Neutrophil (primary cell): ENCODE results near the gene CBFA2T3.

ENCODE experiments used
- H3K27ac ChIP-seq: fragments of 200-600 bp; sonication (generic); 2 replicates; pipeline ENCODE4 v1.5.1; 2016; ENCODE audit warnings: mild to moderate bottlenecking, moderate library complexity
- H3K27me3 ChIP-seq: fragments of 200-600 bp; sonication (generic); 2 replicates; pipeline ENCODE4 v1.6.0; 2016; ENCODE audit warnings: mild to moderate bottlenecking
- H3K36me3 ChIP-seq: fragments of 200-600 bp; sonication (generic); 2 replicates; pipeline ENCODE4 v1.5.1; 2017
- H3K4me1 ChIP-seq, 2 experiments: fragments of 200-600 bp in 1 of 2; sonication (generic) in 1 of 2; 1 replicate in 1 of 2; 2 replicates in 1 of 2; pipeline versions ENCODE4 v1.5.1 to v1.6.1; 2013 to 2016; ENCODE audit warnings: low read depth in 1 of 2, low read length in 1 of 2, mild to moderate bottlenecking in 1 of 2, moderate library complexity in 1 of 2; ENCODE audit not compliant: control insufficient read depth in 1 of 2, insufficient read depth in 1 of 2
- H3K4me3 ChIP-seq, 2 experiments: fragments of 200-600 bp in 1 of 2; sonication (generic) in 1 of 2; 1 replicate in 1 of 2; 2 replicates in 1 of 2; pipeline ENCODE4 v1.5.1; 2013 to 2016; ENCODE audit warnings: low read depth in 1 of 2, low read length in 1 of 2, mild to moderate bottlenecking in 1 of 2, moderate library complexity in 1 of 2
- H3K9me3 ChIP-seq: fragments of 200-600 bp; sonication (generic); 2 replicates; pipeline ENCODE4 v1.5.1; 2016
- CTCF ChIP-seq: fragments of 200-600 bp; sonication (generic); IDR thresholded peaks from 2 replicates; pipeline ENCODE4 v1.5.1; 2016; ENCODE audit warnings: antibody characterized with exemption

The CBFA2T3 gene

GRCh38 chr16:88936008-88936555 lies 40.9 kb downstream of the CBFA2T3 start:
- Histone ChIP-seq H3K27ac (peak overlapping the region; percentile 97), H3K27me3 (no peaks in the 10 kb centered on the region), H3K4me3 (peak overlapping the region; percentile 63 to 86), H3K36me3 (no peaks in the 10 kb centered on the region), H3K4me1 (peaks cover 53% of the 10 kb centered on the region in 2 experiments), H3K9me3 (no peaks in the 10 kb centered on the region)
- no peak for TF ChIP-seq CTCF

GRCh38 chr16:88934066-88934667 lies 42.8 kb downstream of the CBFA2T3 start:
- no peak for TF ChIP-seq CTCF

GRCh38 chr16:88932929-88933328 lies 44.1 kb downstream of the CBFA2T3 start:
- Histone ChIP-seq H3K4me1 (peaks cover 28 to 36% of the 10 kb centered on the region in 2 experiments), H3K27me3 (no peaks in the 10 kb centered on the region), H3K36me3 (no peaks in the 10 kb centered on the region), H3K9me3 (no peaks in the 10 kb centered on the region), H3K4me3 (no peak overlapping the region), H3K27ac (no peak overlapping the region)
- TF ChIP-seq CTCF, result no peak

More at GRCh38 chr16:88934066-88934667, 42.8 kb downstream of the CBFA2T3 start:
- Histone ChIP-seq H3K36me3 (no peaks in the 10 kb centered on the region), H3K4me3 (no peak overlapping the region), H3K4me1 (peaks cover 40 to 48% of the 10 kb centered on the region in 2 experiments), H3K27ac (no peak overlapping the region), H3K27me3 (no peaks in the 10 kb centered on the region), H3K9me3 (no peaks in the 10 kb centered on the region)

GRCh38 chr16:88931936-88932335 lies 45.1 kb downstream of the CBFA2T3 start:
- H3K9me3 ChIP-seq, result no peaks in the 10 kb centered on the region
- H3K36me3 ChIP-seq, result no peaks in the 10 kb centered on the region
- peaks cover 18 to 26% of the 10 kb centered on the region in 2 experiments for H3K4me1 ChIP-seq
- no peak overlapping the region for H3K27ac ChIP-seq
- no peaks in the 10 kb centered on the region for H3K27me3 ChIP-seq
- no peak for TF ChIP-seq CTCF
- H3K4me3 ChIP-seq, result no peak overlapping the region

GRCh38 chr16:88931373-88931900 lies 45.6 kb downstream of the CBFA2T3 start:
- Histone ChIP-seq H3K27ac (no peak overlapping the region), H3K27me3 (no peaks in the 10 kb centered on the region), H3K4me3 (no peak overlapping the region), H3K9me3 (no peaks in the 10 kb centered on the region), H3K4me1 (peaks cover 13 to 21% of the 10 kb centered on the region in 2 experiments), H3K36me3 (peaks cover 3% of the 10 kb centered on the region)
- no peak for TF ChIP-seq CTCF
